ENCODE data around the gene SLC9C1. TPM values are rescaled to one million over a fixed set of nuclear protein-coding genes. Genes with fewer than 3 reads are reported as not detected.

The SLC9C1 gene
- total and polyA plus RNA-seq, 9 of the 15 experiments (the other 6 are each of a cell fraction or from before 2014, with no cell fraction given) = not detected

DNA sequence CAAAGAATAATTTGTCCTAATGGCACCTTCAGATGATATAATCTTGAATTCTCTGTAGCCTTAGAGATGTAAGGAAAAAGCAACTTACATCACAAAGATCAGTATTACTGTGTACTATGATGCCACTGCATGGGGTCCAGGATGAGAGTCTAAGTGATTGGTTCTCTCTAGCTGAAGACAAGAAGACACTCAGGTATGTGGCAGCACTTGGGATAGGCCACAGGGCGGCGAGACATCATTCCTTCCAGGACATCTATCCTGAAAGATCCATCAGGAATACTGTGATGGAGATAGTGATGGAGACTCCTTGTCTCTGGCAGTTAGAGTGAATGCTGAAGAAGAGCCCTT is 41.4 kb upstream of the SLC9C1 start:
- FAIRE-seq (no peak), ATAC-seq (no peak), DNase-seq (ENCODE audit: extremely low read depth in 1 of 4, low spot score in 3 of 4) (no peak)
- no peak overlapping the region for H3K27ac ChIP-seq (ENCODE audit: extremely low read depth, low read depth, low read length)
- WGBS (ENCODE audit: insufficient coverage, low coverage, missing lambda C conversion rate) = 0% methylated on average over 2 of the region's 2 CpGs
- POLR2A ChIA-PET = no interaction called here
- in situ Hi-C loops (cut with MboI) = no loop called here
- no peaks in the 10 kb centered on the region for H4K20me1 ChIP-seq (replicated peaks; ENCODE audit: control insufficient read depth, insufficient read depth, low read length)
- H3K4me3 ChIP-seq = no peak overlapping the region
- no peaks in the 10 kb centered on the region for H3K36me3 ChIP-seq (ENCODE audit: control insufficient read depth, insufficient read depth, low read length)
- CTCF ChIA-PET (ENCODE audit: low intra/inter-chr PET ratio) = no interaction called here
- no peak overlapping the region for H3K4me2 ChIP-seq (ENCODE audit: insufficient read depth, low read length)
- no peaks in the 10 kb centered on the region for H3K9me3 ChIP-seq (replicated peaks; ENCODE audit: control insufficient read depth, insufficient read depth, low read depth, low read length)
- no peak overlapping the region for H2AFZ ChIP-seq (ENCODE audit: low read depth, low read length)
- no TSS peak for BruUV-seq (replicated peaks)
- intact Hi-C loops (cut with micrococcal nuclease) = no loop called here
- no peak overlapping the region for H3K9ac ChIP-seq (ENCODE audit: insufficient read depth in 1 of 2, low read depth in 2 of 2, low read length in 2 of 2)
- TF ChIP-seq TCF7L2 (IDR thresholded peaks at IDR 0.05; ENCODE audit: low read depth, low read length) = no peak
- no peak for TF ChIP-seq GABPA (tag; conservative IDR thresholded peaks at IDR 0.05; ENCODE audit: low read depth)
- no peak for TF ChIP-seq CBX8 (IDR thresholded peaks at IDR 0.05; ENCODE audit: borderline replicate concordance, extremely low read depth, low read depth, low read length, poor library complexity, severe bottlenecking)
- no peak for TF ChIP-seq DIDO1 (tag; IDR thresholded peaks at IDR 0.05; ENCODE audit: low read depth)
- TF ChIP-seq HIVEP1 (CRISPR knock-in tag; IDR thresholded peaks at IDR 0.05) = no peak
- TF ChIP-seq TAF7 (tag; IDR thresholded peaks at IDR 0.05) = no peak
- TF ChIP-seq TEAD4 (IDR thresholded peaks at IDR 0.05; ENCODE audit: low read length) = no peak
- TF ChIP-seq TEAD4 (CRISPR knock-in tag; IDR thresholded peaks at IDR 0.05; ENCODE audit: borderline replicate concordance) = no peak
- TF ChIP-seq ZSCAN29 (IDR thresholded peaks at IDR 0.05) = no peak
- TF ChIP-seq, protein P1, sequence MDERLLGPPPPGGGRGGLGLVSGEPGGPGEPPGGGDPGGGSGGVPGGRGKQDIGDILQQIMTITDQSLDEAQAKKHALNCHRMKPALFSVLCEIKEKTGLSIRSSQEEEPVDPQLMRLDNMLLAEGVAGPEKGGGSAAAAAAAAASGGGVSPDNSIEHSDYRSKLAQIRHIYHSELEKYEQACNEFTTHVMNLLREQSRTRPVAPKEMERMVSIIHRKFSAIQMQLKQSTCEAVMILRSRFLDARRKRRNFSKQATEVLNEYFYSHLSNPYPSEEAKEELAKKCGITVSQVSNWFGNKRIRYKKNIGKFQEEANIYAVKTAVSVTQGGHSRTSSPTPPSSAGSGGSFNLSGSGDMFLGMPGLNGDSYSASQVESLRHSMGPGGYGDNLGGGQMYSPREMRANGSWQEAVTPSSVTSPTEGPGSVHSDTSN (CRISPR knock-in tag; IDR thresholded peaks at IDR 0.05; ENCODE audit: low read depth) = no peak
- TF ChIP-seq, protein P1 (tag; conservative IDR thresholded peaks at IDR 0.05; ENCODE audit: low read depth) = no peak
- no peak for TF ChIP-seq ZNF76 (CRISPR knock-in tag; IDR thresholded peaks at IDR 0.05; ENCODE audit: borderline replicate concordance)
- no peak for TF ChIP-seq ZNF717 (CRISPR knock-in tag; IDR thresholded peaks at IDR 0.05)
- TF ChIP-seq POLR2H (tag; IDR thresholded peaks at IDR 0.05; ENCODE audit: low read depth) = no peak
- TF ChIP-seq, protein P2, sequence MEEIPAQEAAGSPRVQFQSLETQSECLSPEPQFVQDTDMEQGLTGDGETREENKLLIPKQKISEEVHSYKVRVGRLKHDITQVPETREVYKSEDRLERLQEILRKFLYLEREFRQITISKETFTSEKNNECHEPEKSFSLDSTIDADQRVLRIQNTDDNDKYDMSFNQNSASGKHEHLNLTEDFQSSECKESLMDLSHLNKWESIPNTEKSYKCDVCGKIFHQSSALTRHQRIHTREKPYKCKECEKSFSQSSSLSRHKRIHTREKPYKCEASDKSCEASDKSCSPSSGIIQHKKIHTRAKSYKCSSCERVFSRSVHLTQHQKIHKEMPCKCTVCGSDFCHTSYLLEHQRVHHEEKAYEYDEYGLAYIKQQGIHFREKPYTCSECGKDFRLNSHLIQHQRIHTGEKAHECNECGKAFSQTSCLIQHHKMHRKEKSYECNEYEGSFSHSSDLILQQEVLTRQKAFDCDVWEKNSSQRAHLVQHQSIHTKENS (CRISPR knock-in tag; IDR thresholded peaks at IDR 0.05) = no peak
- TF ChIP-seq HEY1 (CRISPR knock-in tag; IDR thresholded peaks at IDR 0.05; ENCODE audit: borderline replicate concordance) = no peak
- TF ChIP-seq TAF9B (IDR thresholded peaks at IDR 0.05; ENCODE audit: partially characterized antibody) = no peak
- no peak for TF ChIP-seq NCOA6 (IDR thresholded peaks at IDR 0.05)
- no peak for TF ChIP-seq ZNF41 (CRISPR knock-in tag; conservative IDR thresholded peaks at IDR 0.05)
- TF ChIP-seq PHB (CRISPR knock-in tag; IDR thresholded peaks at IDR 0.05) = no peak
- no peak for TF ChIP-seq SNRNP70 (optimal IDR thresholded peaks at IDR 0.05; ENCODE audit: low read depth, low read length)
- no peak for TF ChIP-seq BRD4 (IDR thresholded peaks at IDR 0.05)
- H3K9me1 ChIP-seq (ENCODE audit: control insufficient read depth, insufficient read depth, low read length) = no peaks in the 10 kb centered on the region
- peaks cover 3 to 11% of the 10 kb centered on the region in 2 experiments; a peak in 4 of 5 replicates for H3K27me3 ChIP-seq (ENCODE audit: control insufficient read depth in 2 of 2, insufficient read depth in 2 of 2, low read length in 2 of 2)
- no peaks in the 10 kb centered on the region for H3K79me2 ChIP-seq (ENCODE audit: control insufficient read depth, insufficient read depth, low read length)
- peaks cover 0 to 6% of the 10 kb centered on the region in 2 experiments; a peak in 2 of 5 replicates for H3K4me1 ChIP-seq (replicated peaks in 1 of 2; ENCODE audit: control insufficient read depth in 2 of 2, insufficient read depth in 2 of 2, low read length in 2 of 2)
